Ammon's horn (tissue), 1 donor: ENCODE results near the gene NCOA6.
A peak's percentile ranks its signal among the peaks of the same experiment; 100 is the strongest.
"Not testable (repeated sequence)": the region's sequence is repeated elsewhere in the genome, so short reads cannot be mapped to it uniquely, and the experiment has no call there.

ENCODE experiments used
- DNase-seq: peaks from one replicate; pipeline ENCODE4 v3.0.0-alpha.2; 2016; ENCODE audit warnings: low spot score

NCOA6 gene

GRCh38 chr20:34829191-34829590 lies 3.7 kb upstream of the NCOA6 start:
- DNase-seq = no peak

GRCh38 chr20:34824806-34825529 lies 483 bp downstream of the NCOA6 start:
- DNase-seq = peak; percentile 81

GRCh38 chr20:34824452-34824805 lies 1.0 kb downstream of the NCOA6 start:
- DNase-seq = peak; percentile 52

GRCh38 chr20:34824026-34824425 lies 1.4 kb downstream of the NCOA6 start:
- DNase-seq = no peak

- DNase-seq = peak; percentile 33
These were observed 4.5 kb downstream of the NCOA6 start for GRCh38 chr20:34820805-34821578.

- no peak for DNase-seq
These were observed 7.7 kb downstream of the NCOA6 start for GRCh38 chr20:34817801-34818200.

GRCh38 chr20:34817072-34817471 lies 8.4 kb downstream of the NCOA6 start:
- no peak for DNase-seq

- no peak for DNase-seq
These were observed 9.8 kb downstream of the NCOA6 start for GRCh38 chr20:34815636-34816035.

- DNase-seq = no peak
These were observed 16.9 kb downstream of the NCOA6 start for GRCh38 chr20:34808583-34808982.

GRCh38 chr20:34807944-34808465 lies 17.4 kb downstream of the NCOA6 start:
- not testable (repeated sequence) for DNase-seq

GRCh38 chr20:34806255-34806654 lies 19.2 kb downstream of the NCOA6 start:
- DNase-seq = no peak

- DNase-seq = no peak
These were observed 26.6 kb downstream of the NCOA6 start for GRCh38 chr20:34798871-34799270.

- DNase-seq = no peak
These were observed 27.1 kb downstream of the NCOA6 start for GRCh38 chr20:34798328-34798727.

- DNase-seq = no peak
These were observed 28.1 kb downstream of the NCOA6 start for GRCh38 chr20:34797012-34797995.

GRCh38 chr20:34794006-34794585 lies 31.4 kb downstream of the NCOA6 start:
- no peak for DNase-seq

- no peak for DNase-seq
These were observed 32.6 kb downstream of the NCOA6 start for GRCh38 chr20:34792687-34793363.

- DNase-seq = no peak
These were observed 34.0 kb downstream of the NCOA6 start for GRCh38 chr20:34791289-34792020.

GRCh38 chr20:34781220-34781619 lies 44.2 kb downstream of the NCOA6 start:
- DNase-seq = no peak

- DNase-seq = not testable (repeated sequence)
These were observed 45.2 kb downstream of the NCOA6 start for GRCh38 chr20:34780291-34780690.

- DNase-seq = no peak
These were observed 49.3 kb downstream of the NCOA6 start for GRCh38 chr20:34776177-34776576.
